ENCODE measurements around the gene UCK2. TPM values are rescaled to one million over a fixed set of nuclear protein-coding genes. Genes with fewer than 3 reads are reported as not detected.

The UCK2 gene
- total and polyA plus RNA-seq, 2 donors (not counting 1 experiment from before 2014, with no cell fraction given): 8.9 to 11.5 TPM

DNA sequence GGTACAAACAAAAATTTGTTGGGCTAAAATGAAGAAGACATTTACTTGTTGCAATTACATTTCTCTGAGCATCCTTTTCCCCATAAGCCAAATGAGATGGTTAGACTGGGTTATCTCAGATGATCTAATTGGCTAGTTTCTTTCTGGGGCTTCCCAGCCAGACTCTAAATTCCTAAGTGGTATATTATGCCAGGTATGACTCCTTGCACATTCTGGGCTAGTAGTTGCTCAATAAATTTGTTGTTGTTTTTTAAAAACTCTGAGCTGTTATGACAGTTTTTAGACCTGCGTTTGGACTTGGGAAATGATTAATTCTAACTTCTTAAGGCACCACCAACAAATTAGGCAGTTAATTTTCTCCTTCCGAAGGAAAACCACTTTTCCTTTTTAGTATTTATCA is 66.1 kb downstream of the UCK2 start:
- ChIA-PET POLR2A (no interaction called here), CTCF (no interaction called here)
- DNase-seq (no peak), ATAC-seq (ENCODE audit: low read depth) (no peak)
- TF ChIP-seq EZH2 (IDR thresholded peaks at IDR 0.05; ENCODE audit: borderline replicate concordance, insufficient read depth, low read depth, low read length, poor library complexity, severe bottlenecking): no peak
- TF ChIP-seq, protein P1, sequence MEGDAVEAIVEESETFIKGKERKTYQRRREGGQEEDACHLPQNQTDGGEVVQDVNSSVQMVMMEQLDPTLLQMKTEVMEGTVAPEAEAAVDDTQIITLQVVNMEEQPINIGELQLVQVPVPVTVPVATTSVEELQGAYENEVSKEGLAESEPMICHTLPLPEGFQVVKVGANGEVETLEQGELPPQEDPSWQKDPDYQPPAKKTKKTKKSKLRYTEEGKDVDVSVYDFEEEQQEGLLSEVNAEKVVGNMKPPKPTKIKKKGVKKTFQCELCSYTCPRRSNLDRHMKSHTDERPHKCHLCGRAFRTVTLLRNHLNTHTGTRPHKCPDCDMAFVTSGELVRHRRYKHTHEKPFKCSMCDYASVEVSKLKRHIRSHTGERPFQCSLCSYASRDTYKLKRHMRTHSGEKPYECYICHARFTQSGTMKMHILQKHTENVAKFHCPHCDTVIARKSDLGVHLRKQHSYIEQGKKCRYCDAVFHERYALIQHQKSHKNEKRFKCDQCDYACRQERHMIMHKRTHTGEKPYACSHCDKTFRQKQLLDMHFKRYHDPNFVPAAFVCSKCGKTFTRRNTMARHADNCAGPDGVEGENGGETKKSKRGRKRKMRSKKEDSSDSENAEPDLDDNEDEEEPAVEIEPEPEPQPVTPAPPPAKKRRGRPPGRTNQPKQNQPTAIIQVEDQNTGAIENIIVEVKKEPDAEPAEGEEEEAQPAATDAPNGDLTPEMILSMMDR (IDR thresholded peaks at IDR 0.05): no peak
- H3K27me3 ChIP-seq (replicated peaks in 1 of 4; ENCODE audit: control extremely low read depth in 1 of 4, control insufficient read depth in 3 of 4, insufficient read depth in 4 of 4, low read length in 3 of 4): no peaks in the 10 kb centered on the region
- no peak overlapping the region for H3K4me3 ChIP-seq (ENCODE audit: control extremely low read depth in 1 of 5, extremely low read depth in 1 of 5, insufficient read depth in 1 of 5, low read depth in 2 of 5, low read length in 4 of 5)
- H3K79me2 ChIP-seq (ENCODE audit: control insufficient read depth, insufficient read depth, low read length): peaks cover 11% of the 10 kb centered on the region
- intact Hi-C loops (cut with micrococcal nuclease): no loop called here
- H3K4me2 ChIP-seq (replicated peaks; ENCODE audit: low read depth, low read length, poor library complexity, severe bottlenecking): no peak overlapping the region
- Mint-ChIP-seq H3K4me3 (no peak overlapping the region), H3K27me3 (no peaks in the 10 kb centered on the region), H3K9me3 (ENCODE audit: insufficient read depth) (no peaks in the 10 kb centered on the region), H3K4me1 (no peaks in the 10 kb centered on the region), H3K27ac (no peak overlapping the region)
- no peaks in the 10 kb centered on the region for H3K9me3 ChIP-seq (ENCODE audit: control extremely low read depth in 1 of 3, control insufficient read depth in 2 of 3, insufficient read depth in 1 of 3, low read length in 2 of 3)
- no peaks in the 10 kb centered on the region for H4K20me1 ChIP-seq (ENCODE audit: control insufficient read depth, insufficient read depth, low read length, poor library complexity, severe bottlenecking)
- WGBS (ENCODE audit: insufficient coverage): no CpG with 5 or more reads among the region's 2 CpGs
- H3K27ac ChIP-seq (ENCODE audit: low read length in 2 of 2): no peak overlapping the region
- peaks cover 1 to 13% of the 10 kb centered on the region in 2 experiments for H3K36me3 ChIP-seq (replicated peaks in 1 of 2; ENCODE audit: control extremely low read depth in 1 of 2, control insufficient read depth in 1 of 2, extremely low read depth in 1 of 2, insufficient read depth in 2 of 2, low read length in 1 of 2)
- no peak overlapping the region for H3K9ac ChIP-seq (ENCODE audit: low read length)
- H2AFZ ChIP-seq (ENCODE audit: insufficient read depth, low read depth, low read length, poor library complexity, severe bottlenecking): no peak overlapping the region
- no peaks in the 10 kb centered on the region for H3K4me1 ChIP-seq (ENCODE audit: control insufficient read depth in 2 of 2, insufficient read depth in 2 of 2, low read length in 2 of 2)

DNA sequence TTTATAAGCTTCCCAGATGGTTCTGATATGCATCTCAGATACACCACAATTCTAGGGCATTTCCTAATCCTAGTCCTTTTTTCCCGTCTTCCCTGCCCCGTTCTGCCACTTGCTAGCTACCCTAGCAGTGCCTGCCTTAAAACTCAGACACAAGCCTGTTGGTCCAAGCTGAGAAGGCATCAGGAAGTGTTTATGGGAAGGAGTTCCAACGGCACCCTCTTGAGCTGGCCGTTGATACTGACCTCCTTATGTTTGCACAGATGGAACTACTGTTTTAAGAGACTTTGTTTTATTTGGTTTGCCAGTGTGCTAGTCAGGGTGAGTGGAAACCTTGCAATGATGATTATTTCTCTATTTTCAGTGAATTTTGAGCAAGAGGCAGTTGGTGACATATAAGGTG is 67.2 kb downstream of the UCK2 start:
- ChIA-PET POLR2A (no interaction called here), CTCF (interaction anchor here (0.5 to 1.2 kb wide), 3 partner anchors 17 to 292 kb away, joined by 3 read pairs; no protein-coding TSS in a partner anchor)
- no peak overlapping the region for H3K27ac ChIP-seq (ENCODE audit: low read length in 2 of 2)
- H3K79me2 ChIP-seq (ENCODE audit: control insufficient read depth, insufficient read depth, low read length): peaks cover 6% of the 10 kb centered on the region
- no peaks in the 10 kb centered on the region for H3K9me3 ChIP-seq (ENCODE audit: control extremely low read depth in 1 of 3, control insufficient read depth in 2 of 3, insufficient read depth in 1 of 3, low read length in 2 of 3)
- H3K4me3 ChIP-seq (ENCODE audit: control extremely low read depth in 1 of 5, extremely low read depth in 1 of 5, insufficient read depth in 1 of 5, low read depth in 2 of 5, low read length in 4 of 5): no peak overlapping the region
- no peaks in the 10 kb centered on the region for H3K4me1 ChIP-seq (ENCODE audit: control insufficient read depth in 2 of 2, insufficient read depth in 2 of 2, low read length in 2 of 2)
- no peaks in the 10 kb centered on the region for H3K27me3 ChIP-seq (replicated peaks in 1 of 4; ENCODE audit: control extremely low read depth in 1 of 4, control insufficient read depth in 3 of 4, insufficient read depth in 4 of 4, low read length in 3 of 4)
- 100% methylated on average over 2 of the region's 4 CpGs for WGBS (ENCODE audit: insufficient coverage)
- H3K9ac ChIP-seq (ENCODE audit: low read length): no peak overlapping the region
- intact Hi-C loops (cut with micrococcal nuclease): no loop called here
- TF ChIP-seq EZH2 (IDR thresholded peaks at IDR 0.05; ENCODE audit: borderline replicate concordance, insufficient read depth, low read depth, low read length, poor library complexity, severe bottlenecking): no peak
- DNase-seq (no peak), ATAC-seq (ENCODE audit: low read depth) (no peak)
- Mint-ChIP-seq H3K4me1 (no peaks in the 10 kb centered on the region), H3K9me3 (ENCODE audit: insufficient read depth) (no peaks in the 10 kb centered on the region), H3K27ac (no peak overlapping the region), H3K27me3 (no peaks in the 10 kb centered on the region), H3K4me3 (no peak overlapping the region)
- no peaks in the 10 kb centered on the region for H4K20me1 ChIP-seq (ENCODE audit: control insufficient read depth, insufficient read depth, low read length, poor library complexity, severe bottlenecking)
- H3K36me3 ChIP-seq (replicated peaks in 1 of 2; ENCODE audit: control extremely low read depth in 1 of 2, control insufficient read depth in 1 of 2, extremely low read depth in 1 of 2, insufficient read depth in 2 of 2, low read length in 1 of 2): peaks cover 1 to 14% of the 10 kb centered on the region in 2 experiments
- no peak overlapping the region for H3K4me2 ChIP-seq (replicated peaks; ENCODE audit: low read depth, low read length, poor library complexity, severe bottlenecking)
- H2AFZ ChIP-seq (ENCODE audit: insufficient read depth, low read depth, low read length, poor library complexity, severe bottlenecking): no peak overlapping the region

Measured in B cell (primary cell).